Measurements from ENCODE around the gene AIPL1.

- no peak for TF ChIP-seq CTCF (IDR thresholded peaks at IDR 0.05; ENCODE audit: insufficient read depth, low read length, poor library complexity, severe bottlenecking)
- TF ChIP-seq EZH2phosphoT487 (conservative IDR thresholded peaks at IDR 0.05; ENCODE audit: low read length) = no peak
Measured at GRCh38 chr17:6380915-6381438, 53.9 kb downstream of the AIPL1 start.
